IPS-NIHi11 (cell line): ENCODE data around the gene NKD1.
A peak's percentile ranks its signal among the peaks of the same experiment; 100 is the strongest.

Experiments
- DNase-seq: peaks from one replicate; pipeline ENCODE4 v3.0.0; 2012; ENCODE audit warnings: mixed read lengths, low spot score

Gene NKD1

GRCh38 chr16:50580180-50580798, 32.1 kb downstream of the NKD1 start:
- DNase-seq = no peak

- DNase-seq = no peak
Measured at GRCh38 chr16:50581845-50582244, 33.6 kb downstream of the NKD1 start.

GRCh38 chr16:50583211-50583610, 35.0 kb downstream of the NKD1 start:
- DNase-seq = no peak

- DNase-seq = no peak
Measured at GRCh38 chr16:50584033-50584722, 36.0 kb downstream of the NKD1 start.

GRCh38 chr16:50585331-50585776, 37.2 kb downstream of the NKD1 start:
- no peak for DNase-seq

- DNase-seq = no peak
Measured at GRCh38 chr16:50587543-50587942, 39.3 kb downstream of the NKD1 start.

GRCh38 chr16:50588276-50588675, 40.1 kb downstream of the NKD1 start:
- DNase-seq = no peak

GRCh38 chr16:50591209-50591608, 43.0 kb downstream of the NKD1 start:
- DNase-seq = no peak

- no peak for DNase-seq
Measured at GRCh38 chr16:50591800-50592771, 43.9 kb downstream of the NKD1 start.

GRCh38 chr16:50592996-50593395, 44.8 kb downstream of the NKD1 start:
- no peak for DNase-seq

GRCh38 chr16:50593410-50594150, 45.4 kb downstream of the NKD1 start:
- DNase-seq = peak; percentile 80

GRCh38 chr16:50594308-50595260, 46.4 kb downstream of the NKD1 start:
- no peak for DNase-seq

GRCh38 chr16:50595859-50596258, 47.7 kb downstream of the NKD1 start:
- no peak for DNase-seq

GRCh38 chr16:50596762-50597450, 48.7 kb downstream of the NKD1 start:
- no peak for DNase-seq

- no peak for DNase-seq
Measured at GRCh38 chr16:50597563-50598255, 49.5 kb downstream of the NKD1 start.

- DNase-seq = no peak
Measured at GRCh38 chr16:50598256-50598894, 50.2 kb downstream of the NKD1 start.

- no peak for DNase-seq
Measured at GRCh38 chr16:50598936-50599361, 50.8 kb downstream of the NKD1 start.

GRCh38 chr16:50599494-50599893, 51.3 kb downstream of the NKD1 start:
- DNase-seq = no peak
